EH (cell line): ENCODE results near the gene TTLL12.

Experiments used
- DNase-seq: peaks from one replicate; pipeline ENCODE4 v3.0.0-alpha.2; 2015; ENCODE audit warnings: low read depth

TTLL12 gene

GRCh38 chr22:43199541-43199940 lies 12.6 kb upstream of the TTLL12 start:
- DNase-seq, result no peak

- no peak for DNase-seq
Observed at GRCh38 chr22:43198936-43199335, 12.0 kb upstream of the TTLL12 start.

- no peak for DNase-seq
Observed at GRCh38 chr22:43198126-43198525, 11.2 kb upstream of the TTLL12 start.

DNA sequence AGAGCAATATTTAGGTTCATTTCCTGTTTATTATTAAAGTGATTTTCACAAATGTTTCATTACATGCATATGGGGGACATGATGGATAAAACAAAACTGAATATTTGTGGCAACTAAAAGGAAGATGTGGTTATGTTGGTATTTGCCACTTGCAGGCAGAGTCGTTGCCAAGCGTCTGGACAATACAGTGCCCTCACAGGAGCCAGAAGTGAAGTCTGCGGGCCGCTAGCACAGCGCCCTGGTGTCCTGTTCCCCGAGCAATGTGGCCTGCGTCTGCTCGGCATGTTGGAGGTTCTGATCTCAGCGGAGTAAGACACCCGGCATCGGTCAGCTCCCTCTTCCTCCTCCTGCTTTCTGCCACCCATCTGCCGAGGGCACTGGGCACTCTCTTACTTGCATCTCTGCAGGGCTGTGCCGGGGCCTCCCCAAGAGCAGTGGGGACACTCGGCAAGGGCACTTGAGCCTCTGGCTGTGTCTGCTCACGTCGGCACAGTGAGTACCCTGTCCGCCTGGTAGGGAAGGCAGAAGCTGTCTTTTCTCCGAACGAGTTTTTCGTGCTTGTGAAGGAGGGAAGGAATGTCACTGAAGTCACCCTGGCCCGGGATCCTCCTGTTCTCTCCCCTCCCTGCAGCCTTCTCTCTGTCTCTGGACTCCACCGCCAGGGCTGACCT lies 10.5 kb upstream of the TTLL12 start:
- peak; percentile 70 for DNase-seq

DNA sequence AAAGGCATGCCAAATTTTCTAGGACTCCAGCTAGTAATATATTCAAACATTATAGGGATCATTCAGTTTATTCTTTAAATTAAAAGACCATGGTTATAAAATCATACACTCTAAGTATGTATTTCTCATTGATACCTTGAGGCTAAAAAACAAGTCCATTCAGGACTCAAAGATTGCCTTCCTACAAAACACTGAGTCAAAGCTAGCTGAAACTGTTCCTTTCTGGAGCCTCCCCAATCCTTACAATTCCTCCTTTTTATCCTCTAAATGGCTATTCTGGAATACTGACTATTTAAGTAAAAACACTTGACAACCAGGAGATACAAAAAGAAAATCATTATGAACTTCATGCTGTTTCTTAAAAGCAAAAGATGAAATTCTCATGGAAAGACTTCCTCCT lies 4.9 kb upstream of the TTLL12 start:
- no peak for DNase-seq

DNA sequence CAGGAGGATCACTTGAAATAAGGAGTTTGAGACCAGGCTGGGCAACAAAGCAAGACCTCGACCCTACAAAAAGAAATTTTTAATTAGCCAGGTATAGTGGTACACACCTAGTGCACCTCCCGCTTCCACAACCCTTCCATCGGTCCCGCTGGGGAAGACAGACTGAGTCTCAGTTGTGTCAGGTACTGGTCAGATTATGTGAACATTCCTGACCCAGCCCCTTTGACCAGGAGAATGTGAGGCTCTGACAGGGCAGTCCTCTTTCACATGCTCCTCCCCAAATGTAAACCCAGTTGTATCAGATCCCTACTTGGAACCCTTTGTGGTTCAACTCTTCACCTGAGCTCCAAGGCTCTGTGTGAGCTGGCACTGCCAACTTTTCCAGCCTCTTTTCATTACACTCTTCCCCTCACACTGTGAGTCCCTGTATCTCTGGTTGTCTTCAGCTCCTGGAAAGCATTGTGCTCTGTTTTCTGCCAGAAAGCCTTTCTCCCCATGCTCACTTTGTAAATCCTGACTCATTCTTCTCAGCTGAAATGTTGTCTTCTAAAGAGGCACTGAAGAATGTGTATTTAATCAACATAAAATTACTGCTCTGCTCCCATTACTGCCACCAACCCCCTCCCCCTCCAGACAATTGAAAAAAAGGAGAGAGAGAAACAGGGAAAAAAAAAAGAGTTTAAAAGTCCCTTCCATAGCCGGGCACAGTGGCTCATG lies 2.1 kb upstream of the TTLL12 start:
- peak; percentile 27 for DNase-seq

- DNase-seq, result peak; percentile 91
Observed at GRCh38 chr22:43187171-43188099, 501 bp upstream of the TTLL12 start.

GRCh38 chr22:43185860-43186261 lies 1.1 kb downstream of the TTLL12 start:
- peak; percentile 53 for DNase-seq

GRCh38 chr22:43183496-43184277 lies 3.2 kb downstream of the TTLL12 start:
- DNase-seq, result peak; percentile 32

DNA sequence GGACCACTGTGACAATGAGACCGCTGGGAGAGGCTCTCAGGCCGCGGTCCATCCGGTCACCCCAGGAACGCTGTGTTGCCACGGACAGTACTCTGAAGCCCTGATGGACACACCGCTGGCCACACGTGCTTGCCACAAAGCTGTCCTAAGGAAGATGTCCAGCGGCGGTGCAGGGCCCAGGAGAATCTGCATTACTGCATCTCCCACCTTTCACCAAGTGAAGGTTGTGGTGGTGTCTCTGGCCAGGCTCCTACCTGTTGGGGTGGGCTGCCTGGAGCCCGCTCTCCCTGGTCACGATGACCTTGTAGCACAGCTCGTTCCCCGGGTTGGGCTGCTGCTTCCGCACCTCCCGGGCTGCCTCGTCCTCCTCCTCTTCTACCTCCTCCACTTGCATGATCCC lies 4.2 kb downstream of the TTLL12 start:
- DNase-seq, result no peak

DNA sequence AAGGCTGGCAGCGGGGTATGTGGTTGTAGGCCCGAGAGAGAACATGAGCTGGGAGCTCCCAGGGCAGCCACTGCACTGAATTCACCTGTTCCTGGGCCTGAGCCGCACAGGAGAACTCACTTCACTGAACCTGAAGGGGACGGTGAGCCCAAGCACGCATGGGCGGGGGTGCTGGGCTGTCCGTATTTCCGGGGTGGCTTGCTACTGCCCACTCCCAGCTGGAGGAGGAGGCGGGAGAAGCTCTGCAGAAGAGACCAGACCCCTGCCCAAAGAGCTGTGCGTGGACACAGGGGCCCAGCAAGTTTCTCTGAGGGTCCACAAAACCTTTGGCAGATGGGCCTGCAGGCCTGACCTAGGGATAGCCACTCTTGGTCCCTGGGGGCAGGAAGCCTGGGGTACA lies 4.8 kb downstream of the TTLL12 start:
- no peak for DNase-seq

GRCh38 chr22:43181321-43182076 lies 5.4 kb downstream of the TTLL12 start:
- DNase-seq, result no peak

- DNase-seq, result no peak
Observed at GRCh38 chr22:43180670-43181069, 6.3 kb downstream of the TTLL12 start.

GRCh38 chr22:43179911-43180195 lies 7.1 kb downstream of the TTLL12 start:
- DNase-seq, result no peak

GRCh38 chr22:43179146-43179910 lies 7.6 kb downstream of the TTLL12 start:
- no peak for DNase-seq

GRCh38 chr22:43177479-43177878 lies 9.5 kb downstream of the TTLL12 start:
- DNase-seq, result no peak

- no peak for DNase-seq
Observed at GRCh38 chr22:43176090-43176489, 10.8 kb downstream of the TTLL12 start.

GRCh38 chr22:43174941-43175531 lies 11.9 kb downstream of the TTLL12 start:
- DNase-seq, result no peak

DNA sequence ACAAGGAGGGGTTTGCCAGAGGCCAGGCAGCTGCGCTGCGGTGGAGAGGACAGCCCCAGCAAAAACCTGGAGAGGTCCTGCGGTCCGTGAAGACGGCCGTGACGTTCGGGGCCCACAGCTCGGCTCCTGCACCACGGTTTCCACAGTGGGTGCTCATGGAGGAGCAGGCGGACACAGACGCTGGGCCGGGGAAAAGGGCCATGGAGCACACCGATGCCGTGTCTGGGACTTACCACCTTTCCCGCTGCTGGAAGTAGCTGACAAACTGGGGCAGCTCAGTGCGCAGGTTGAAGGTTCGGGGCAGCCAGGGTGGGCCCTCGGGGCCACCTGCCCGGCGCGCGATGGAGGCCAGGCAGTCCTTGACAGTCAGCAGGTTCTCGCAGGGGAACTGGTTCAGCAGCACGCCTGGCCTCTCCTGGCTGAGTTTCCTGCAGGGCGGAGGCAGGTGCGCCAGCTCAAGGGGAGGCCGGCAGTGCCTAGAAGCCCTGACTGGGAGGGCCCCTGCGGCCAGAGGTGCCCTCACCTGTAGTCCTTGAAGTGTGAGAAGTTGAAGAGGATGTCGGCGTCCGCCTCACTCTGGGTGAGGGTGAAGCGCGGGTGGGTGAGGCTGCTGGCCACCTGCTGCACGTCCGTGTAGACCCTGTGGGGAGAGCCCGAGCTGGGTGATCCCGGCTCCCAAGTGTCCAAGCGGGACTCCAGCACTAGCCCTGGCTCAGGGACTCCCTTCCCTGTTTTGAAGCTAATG lies 12.8 kb downstream of the TTLL12 start:
- DNase-seq, result no peak

GRCh38 chr22:43173566-43173965 lies 13.4 kb downstream of the TTLL12 start:
- DNase-seq, result no peak
